EL (cell line): Measurements from ENCODE around the gene SPN.
A peak's percentile ranks its signal among the peaks of the same experiment; 100 is the strongest.
"Not testable (repeated sequence)": the region's sequence is repeated elsewhere in the genome, so short reads cannot be mapped to it uniquely, and the experiment has no call there.

Experiments used
- DNase-seq: peaks from one replicate; pipeline ENCODE4 v3.0.0-alpha.2; 2016

SPN gene

DNA sequence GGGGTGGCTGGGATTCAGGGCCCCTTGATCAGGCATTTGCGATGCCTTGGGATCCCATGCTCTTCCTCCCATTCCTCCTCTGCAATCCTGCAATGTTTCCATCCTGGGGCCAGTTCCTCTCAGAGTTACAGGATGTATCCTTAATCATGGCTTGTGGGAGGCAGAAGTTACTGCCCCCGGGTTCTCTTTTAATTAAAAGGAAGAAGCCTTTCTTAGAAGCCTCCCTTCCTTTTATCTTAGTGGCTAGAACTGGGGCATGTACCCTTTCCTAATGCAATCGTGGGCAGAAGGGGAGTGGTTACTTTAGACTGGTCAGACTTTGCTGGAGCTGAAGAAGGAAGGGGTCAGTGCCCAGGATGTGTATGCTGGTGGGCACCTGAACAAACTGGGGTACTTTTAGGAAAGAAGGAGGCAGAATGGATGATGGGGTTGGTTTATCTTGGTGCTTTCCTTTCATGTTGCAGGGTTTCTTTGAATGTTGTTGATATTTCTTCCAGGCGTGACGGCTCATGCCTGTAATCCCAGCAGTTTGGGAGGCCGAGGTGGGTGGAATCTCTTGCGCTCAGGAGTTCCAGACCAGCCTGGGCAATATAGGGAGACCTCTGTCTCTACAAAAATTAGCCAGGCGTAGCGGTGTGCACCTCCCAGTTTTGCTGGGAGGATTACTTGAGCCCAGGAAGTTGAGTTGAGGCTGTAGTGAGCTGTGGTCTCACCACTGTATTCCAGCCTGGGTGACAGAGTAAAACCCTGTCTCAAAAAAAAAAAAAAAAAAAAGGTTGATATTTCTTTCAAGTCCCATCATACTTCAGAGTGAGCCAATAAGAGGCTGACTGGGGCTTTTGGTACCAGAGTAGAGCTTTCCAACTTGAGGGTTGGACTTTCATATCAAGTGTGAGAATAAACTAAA, 13.2 kb upstream of the SPN start:
- no peak for DNase-seq

DNA sequence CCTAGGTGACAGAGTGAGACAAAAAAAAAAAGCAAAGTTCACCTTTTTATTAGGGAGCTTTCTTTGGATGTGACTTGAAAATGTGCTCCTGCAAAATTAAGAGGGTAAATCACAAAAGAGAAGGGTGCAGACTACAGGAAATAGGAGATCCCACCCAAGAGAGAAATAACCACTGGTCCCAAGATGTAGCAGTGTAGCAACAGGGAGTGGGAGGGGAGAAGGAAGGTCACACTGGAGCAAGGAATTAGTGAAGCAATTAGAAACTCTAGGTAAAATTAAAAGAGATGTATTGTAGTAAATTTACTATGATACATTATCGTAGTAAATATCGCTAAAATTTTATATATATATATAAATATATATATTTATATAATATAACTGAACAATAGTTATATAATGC, 12.3 kb upstream of the SPN start:
- no peak for DNase-seq

DNA sequence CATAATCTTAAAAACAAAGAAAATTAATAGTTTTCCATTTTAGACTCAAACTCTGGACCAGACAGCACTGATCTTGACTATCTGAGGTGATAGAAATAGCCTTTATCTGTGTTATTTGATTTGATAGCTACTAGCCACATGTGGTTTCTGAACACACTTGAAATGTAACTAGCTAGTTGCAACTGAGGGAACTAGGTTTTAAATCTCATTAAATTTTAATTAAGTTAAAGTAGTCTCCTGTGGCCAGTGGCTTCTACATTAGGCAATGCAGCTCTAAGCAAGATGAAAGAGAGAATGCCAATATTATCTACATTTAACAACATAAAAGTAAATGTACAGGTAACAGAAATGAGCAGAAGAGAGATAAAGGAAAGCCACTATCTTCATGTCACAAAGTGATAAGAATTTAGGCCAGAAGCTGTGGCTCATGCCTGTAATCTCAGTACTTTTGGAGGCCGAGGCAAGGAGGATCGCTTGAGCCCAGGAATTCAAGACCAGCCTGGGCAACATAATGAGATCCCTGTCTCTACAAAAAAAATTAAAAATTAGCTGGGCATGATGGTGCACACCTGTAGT, 11.2 kb upstream of the SPN start:
- no peak for DNase-seq

DNA sequence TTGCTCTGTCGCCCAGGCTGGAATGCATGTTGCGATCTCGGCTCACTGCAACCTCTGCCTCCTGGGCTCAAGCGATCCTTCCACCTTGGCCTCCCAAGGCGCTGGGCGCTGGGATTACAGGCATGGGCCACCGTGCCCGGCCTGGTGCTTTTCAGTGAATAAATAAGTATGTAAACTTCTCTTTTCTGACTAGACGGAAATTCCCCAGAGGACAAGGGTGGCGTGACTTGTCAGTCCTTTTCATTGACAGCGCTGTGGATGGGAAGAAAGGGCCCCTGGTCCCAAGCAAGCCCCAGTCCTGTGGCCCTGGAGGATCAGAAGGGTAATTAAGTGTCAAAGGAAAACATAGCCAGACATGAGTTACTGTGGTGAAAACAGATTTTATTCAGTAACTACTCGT, 9.6 kb upstream of the SPN start:
- no peak for DNase-seq

DNA sequence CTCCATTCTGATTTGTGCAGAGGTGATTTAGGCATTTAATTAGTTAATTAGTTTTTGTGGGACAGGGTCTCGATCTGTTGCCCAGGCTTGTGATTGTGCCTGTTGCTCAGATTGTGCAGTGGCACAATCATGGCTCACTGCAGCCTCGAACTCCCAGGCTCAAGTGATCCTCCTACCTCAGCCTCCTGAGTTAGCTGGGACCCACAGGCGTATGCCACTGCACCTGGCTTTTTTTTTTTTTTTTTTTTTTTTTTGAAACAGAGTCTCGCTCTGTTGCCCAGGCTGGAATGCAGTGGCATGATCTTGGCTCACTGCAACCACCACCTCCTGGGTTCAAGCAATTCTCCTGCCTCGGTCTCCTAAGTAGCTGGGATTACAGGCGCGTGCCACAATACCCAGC, 9.2 kb upstream of the SPN start:
- not testable (repeated sequence) for DNase-seq

DNA sequence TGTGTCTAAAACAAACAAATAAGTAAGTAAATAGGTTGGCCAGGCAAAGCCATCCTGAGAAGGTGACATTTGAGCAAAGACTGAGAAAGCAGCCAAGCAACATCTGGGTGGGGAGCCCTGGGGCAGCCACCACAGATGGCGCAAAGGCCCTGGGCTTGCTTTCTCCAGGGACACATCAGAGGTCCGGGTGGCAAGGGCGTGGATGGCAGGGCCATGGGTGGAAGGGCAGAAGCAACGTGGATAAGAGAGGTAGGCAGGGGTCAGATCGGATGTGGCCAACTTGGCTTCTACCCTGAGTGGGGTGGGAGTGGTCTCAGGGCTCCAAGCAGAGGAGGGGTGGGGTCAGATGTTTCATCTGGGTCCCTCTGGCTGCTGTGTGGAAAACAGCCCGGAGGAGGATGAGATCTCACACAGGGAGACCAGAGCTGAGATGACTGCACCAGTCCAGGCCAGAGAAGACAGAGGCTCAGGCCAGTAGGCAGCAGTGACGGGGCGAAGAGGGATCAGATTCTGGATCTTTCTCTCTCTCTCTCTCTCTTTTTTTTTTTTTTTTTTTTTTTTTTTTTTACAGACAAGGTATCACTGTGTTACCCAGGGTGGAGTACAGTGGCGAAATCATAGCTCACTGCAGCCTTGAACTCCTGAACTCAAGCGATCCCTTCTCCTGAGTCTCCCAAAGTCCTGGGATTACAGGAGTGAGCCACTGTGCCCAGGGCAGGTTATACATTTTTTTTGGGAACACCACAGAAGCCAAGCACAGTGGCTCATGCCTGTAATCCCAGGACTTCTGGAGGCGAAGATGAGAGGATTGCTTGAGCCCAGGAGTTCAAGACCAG, 6.1 kb upstream of the SPN start:
- no peak for DNase-seq

DNA sequence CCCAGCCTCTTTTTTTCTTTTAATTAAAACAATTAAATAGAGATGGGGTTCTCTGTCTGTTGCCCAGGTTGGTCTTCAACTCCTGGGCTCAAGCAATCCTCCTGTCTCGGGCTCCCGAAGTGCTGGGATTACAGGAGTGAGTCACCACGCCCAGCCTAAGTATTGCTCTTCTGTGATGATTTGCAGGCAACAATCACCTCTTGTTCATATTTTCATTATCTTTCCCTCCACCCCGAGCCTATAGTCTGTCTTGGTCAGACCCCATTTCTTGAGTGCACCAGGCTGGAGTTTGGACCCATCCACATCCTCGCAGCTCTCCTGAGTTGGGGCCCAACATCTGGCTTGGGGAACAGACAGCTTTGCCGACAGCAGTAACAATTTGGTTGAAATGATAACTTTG, 4.3 kb upstream of the SPN start:
- no peak for DNase-seq

DNA sequence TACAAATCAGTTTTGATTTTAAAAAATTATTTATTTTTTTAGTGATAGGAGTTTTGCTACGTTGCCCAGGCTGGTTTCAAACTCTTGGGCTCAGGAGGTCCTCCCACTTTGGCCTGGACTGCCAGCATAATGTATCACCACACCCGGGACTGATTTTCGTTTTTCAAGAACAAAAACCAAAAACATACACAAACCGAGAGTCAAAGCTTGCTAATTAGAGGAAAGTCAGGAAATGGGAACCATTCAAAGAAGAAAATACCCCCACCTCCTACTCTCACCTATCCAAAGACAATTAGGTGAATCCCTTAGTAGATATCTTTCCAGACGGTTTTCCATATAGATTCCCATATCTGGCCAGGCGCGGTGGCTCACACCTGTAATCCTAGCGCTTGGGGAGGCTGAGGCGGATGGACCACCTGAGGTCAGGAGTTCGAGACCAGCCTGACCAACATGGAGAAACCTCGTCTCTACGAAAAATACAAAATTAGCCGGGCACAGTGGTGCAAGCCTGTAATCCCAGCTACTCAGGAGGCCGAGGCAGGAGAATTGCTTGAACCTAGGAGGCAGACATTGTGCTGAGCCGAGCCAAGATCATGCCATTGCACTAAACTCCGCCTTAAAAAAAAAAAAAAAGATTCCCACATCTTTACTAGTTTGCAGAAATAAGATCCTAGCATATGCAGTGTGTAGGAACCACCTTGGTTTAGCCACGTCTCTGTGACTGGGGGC, 883 bp upstream of the SPN start:
- DNase-seq: no peak

DNA sequence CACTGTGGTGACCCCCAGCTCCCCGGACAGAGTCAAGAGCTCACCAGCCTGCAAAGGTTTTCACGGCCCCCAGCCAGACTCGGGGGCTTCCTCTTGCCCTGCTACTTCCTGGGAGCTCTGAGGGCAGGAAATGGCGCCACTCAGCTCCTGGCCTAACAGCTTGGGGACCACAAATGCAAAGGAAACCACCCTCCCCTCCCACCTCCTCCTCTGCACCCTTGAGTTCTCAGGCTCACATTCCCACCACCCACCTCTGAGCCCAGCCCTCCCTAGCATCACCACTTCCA, 375 bp upstream of the SPN start:
- DNase-seq: no peak

DNA sequence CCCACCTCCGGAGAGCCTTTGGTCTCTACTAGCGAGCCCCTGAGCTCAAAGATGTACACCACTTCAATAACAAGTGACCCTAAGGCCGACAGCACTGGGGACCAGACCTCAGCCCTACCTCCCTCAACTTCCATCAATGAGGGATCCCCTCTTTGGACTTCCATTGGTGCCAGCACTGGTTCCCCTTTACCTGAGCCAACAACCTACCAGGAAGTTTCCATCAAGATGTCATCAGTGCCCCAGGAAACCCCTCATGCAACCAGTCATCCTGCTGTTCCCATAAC, 702 bp downstream of the SPN start:
- DNase-seq: no peak

DNA sequence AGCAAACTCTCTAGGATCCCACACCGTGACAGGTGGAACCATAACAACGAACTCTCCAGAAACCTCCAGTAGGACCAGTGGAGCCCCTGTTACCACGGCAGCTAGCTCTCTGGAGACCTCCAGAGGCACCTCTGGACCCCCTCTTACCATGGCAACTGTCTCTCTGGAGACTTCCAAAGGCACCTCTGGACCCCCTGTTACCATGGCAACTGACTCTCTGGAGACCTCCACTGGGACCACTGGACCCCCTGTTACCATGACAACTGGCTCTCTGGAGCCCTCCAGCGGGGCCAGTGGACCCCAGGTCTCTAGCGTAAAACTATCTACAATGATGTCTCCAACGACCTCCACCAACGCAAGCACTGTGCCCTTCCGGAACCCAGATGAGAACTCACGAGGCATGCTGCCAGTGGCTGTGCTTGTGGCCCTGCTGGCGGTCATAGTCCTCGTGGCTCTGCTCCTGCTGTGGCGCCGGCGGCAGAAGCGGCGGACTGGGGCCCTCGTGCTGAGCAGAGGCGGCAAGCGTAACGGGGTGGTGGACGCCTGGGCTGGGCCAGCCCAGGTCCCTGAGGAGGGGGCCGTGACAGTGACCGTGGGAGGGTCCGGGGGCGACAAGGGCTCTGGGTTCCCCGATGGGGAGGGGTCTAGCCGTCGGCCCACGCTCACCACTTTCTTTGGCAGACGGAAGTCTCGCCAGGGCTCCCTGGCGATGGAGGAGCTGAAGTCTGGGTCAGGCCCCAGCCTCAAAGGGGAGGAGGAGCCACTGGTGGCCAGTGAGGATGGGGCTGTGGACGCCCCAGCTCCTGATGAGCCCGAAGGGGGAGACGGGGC, 1.3 kb downstream of the SPN start:
- DNase-seq: no peak

DNA sequence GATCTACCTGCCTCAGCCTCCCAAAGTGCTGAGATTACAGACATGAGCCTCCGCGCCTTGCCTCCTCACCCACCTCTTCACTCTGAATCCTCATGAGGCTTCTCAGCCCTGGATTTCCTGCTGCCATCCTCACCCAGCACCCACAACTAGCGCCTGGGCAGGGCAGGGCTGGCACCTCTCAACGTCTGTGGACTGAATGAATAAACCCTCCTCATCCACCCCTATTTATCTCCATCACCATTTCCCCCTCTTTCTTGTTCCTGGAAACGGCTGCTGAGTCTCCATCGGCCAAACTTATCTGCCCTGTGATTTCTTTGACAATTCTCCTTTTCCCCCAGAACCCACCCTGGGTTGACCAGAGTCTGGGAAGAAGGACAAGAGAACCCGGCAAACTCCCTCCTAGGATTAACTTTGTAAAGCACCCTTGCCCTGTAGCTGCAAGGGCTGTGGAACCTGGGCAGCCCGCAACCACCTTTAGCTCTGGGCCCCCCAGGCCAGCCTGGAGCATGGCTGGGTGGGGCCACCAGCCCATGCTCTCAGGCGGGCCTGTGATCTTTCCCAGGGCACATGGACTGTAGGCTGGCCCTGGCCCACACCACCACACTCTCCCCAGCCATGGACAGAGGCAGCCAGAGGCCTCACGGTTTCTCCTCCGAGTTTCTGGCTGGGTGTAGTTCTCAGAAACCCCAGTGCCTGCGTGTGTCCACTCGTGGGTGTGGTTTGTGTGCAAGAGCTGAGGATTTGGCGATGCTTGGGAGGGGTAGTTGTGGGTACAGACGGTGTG, 2.4 kb downstream of the SPN start:
- DNase-seq: no peak

DNA sequence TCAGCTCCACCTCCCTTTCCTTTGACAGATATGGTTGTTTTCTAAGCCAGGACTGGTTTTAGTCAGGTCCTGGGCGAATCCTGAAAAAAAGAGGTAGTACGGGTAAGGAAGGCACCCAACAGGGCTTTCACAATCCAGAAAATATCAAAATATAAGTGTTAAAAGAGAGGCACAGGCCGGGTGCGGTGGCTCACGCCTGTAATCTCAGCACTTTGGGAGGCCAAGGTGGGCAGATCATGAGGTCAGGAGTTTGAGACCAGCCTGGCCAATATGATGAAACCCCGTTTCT, 4.2 kb downstream of the SPN start:
- DNase-seq: not testable (repeated sequence)

DNA sequence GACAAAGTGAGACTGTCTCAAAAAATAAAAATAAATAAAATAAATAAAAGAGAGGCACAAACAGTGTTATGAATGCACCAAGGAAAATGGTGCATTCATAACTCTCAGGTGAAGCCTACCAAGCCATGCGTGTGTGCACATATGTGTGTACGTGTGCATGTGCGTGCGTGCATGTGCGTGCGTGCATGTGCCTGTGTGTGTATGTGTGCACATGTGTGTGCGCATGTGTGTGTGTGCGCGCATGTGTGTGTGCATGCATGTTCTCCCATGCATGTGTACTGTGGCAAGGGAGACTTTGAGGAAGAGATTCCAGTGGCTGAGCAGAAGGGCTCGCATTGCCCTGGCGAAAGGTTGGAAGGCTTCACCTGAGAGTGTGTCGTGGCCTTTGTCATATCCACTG, 4.7 kb downstream of the SPN start:
- DNase-seq: no peak

DNA sequence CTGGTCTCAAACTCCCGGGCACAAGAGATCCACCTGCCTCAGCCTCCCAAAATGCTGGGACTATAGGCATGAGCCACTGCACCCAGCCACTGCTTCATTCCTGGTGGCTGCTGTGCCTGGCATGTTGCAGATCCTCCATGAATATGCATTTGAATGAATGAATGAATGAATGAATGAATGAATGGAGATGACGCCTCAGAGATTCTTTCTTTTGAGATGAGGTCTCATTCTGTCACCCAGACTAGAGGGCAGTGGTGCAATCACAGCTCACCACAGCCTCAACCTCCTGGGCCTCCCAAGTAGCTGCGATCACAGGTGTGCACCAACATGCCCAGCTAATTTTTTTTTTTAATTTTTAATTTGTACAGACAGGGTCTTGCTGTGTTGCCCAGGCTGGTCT, 5.2 kb downstream of the SPN start:
- no peak for DNase-seq

DNA sequence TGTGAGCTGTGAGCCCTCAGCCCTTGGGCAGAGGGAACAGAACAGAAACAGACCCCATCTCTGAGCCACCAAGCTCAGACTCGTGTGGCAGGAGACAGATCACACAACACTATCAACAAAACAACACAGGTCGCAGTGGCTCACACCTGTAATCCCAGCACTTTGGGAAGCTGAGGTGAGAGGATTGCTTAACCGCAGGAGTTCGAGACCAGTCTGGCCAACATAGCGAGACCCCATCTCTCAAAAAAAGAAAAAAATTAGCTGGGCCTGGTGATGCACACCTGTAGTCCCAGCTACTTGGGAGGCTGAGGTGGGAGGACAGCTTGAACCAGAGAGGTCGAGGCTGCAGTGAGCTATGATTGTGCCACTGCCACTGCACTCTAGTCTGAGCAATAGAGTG, 10.5 kb downstream of the SPN start:
- DNase-seq: no peak

DNA sequence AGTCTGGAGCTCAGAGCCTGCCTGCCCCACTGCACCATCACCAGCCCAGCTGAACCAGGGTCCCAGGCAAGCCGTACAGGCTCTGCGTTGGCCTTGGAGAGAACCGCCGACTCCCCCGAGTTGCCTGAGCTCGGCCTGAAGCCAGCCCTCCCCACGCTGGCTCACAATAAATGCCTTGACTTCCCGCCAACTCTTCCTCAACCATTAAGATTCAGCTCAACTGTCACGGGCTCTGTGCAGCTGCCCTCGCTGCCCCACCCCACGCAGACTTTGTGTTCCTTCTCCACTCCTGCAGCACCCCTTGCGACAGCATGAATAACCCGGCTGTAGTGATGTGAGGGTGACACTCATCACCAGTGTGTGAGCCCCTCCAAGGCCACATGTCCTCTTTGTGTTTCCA, 11.1 kb downstream of the SPN start:
- no peak for DNase-seq

DNA sequence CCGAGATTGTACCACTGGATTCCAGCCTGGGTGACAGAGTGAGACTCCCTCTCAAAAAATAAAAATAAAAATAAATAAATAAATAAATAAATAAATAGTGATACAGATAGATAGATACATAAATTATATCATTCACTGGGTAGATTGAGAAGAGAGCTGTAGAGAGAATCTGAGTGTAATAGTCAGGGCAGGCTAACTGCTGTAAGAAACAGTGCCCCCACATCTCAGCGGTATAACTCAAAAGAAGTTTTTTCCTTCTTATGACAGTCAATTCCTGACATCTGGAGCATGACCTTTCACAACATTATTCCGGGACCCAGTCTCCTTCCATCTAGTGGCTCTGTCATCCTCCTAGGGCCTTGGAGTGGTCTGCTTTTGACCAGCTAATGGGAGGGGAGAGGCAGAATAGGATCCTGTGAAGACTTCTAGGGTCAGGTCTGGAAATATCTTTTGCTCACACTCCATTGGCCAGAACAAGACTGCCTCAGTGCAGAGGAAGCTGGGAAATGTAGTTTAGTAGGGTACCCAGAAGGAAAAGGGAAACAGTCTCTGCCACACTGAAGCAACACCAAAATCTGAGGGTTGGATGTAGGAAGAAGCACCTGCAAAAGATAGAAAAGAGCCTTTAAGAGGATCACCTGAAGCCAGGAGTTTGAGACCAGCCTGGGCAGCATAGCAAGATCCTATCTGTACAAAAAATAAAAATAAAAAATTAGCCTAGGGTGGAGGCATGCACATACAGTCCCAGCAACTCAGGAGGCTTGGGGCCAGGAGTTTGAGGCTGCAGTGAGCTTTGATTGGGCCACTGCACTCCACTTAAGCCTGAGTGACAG, 13.0 kb downstream of the SPN start:
- peak; percentile 31 for DNase-seq

DNA sequence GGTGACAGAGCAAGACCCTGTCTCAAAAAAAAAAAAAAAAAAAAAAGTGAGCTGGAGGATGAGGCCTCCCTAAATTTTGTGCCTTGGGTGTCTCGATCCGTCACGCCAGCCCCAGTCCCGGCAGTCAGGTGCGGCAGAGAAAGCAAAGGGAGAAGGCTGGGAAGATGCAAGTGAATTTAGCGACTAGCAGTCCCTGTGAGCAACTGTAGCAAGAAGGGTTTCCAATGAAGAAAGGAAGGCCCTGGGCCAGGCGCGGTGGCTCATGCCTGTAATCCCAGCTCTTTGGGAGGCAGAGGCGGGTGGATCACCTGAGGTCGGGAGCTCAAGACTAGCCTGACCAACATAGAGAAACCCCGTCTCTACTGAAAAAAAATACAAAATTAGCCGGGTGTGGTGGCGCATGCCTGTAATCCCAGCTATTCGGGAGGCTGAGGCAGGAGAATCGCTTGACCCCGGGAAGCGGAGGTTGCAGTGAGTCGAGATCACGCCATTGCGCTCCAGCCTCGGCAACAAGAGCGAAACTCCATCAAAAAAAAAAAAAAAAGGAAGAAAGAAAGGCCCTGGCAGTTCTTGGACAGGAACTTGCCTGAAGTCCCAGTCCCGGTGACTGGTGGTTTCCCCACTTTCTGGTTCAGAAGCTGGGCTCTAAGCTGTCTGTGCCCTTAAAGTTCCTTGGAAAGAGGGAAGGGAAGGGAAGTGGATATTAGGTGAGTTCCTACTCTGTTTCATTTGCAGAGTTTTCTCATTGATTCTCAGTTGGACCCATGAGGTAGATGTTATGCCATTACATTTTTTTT, 14.1 kb downstream of the SPN start:
- DNase-seq: no peak

DNA sequence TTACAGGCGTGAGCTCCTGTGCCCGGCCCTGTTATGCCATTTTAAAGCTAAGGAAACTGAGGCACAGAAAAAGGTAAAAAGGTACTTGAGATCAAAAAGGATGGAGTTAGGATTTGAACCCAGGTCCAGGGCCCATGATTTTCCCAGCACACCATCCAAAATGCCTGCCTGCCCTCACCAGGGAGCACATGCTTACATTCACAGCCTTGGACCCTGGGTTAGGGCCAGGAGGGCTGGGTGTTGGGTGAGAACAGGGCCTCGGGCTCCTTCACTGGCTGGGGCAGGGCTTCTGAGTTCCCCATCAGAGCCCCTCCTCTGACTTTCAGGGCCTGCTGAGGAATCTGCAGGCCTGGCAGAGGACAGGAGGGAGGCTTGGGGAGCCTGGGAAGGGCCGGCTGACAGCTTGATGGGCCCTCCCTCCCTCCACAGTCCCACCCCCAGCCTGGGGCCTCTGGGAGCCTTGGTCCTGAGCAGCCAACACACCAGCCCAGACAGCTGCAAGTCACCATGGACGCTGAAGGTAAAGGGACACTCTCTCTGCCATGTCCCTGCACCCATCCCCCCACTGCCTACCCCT, 15.7 kb downstream of the SPN start, which contains the start of gene QPRT:
TSS of gene QPRT (plus strand) at position 490 of the 577 bp plus-strand sequence. CDS start at position 508, 18 bp downstream.
- DNase-seq: peak; percentile 62
